ENCODE data around the gene FRRS1.

Gene FRRS1

DNA sequence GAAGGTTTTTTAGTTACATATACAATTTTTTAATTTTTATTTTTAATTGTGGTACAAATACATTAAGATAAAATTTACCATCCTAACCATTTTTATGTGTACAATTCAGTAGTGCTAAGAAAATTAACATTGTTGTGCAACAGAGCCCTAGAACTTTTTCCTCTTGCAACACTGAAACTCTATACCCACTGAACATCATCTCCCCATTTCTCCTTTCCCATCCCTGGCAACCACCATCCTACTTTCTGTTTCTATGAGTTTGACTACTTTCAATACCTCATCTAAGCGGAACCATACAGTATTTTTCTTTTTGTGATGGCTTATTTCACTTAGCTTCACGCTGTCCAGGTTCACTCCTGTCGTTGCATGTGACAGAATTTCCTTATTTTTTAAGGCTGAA lies 66.4 kb downstream of the FRRS1 start:
- H3K36me3 ChIP-seq (replicated peaks; ENCODE audit: low read depth, low read length) = no peaks in the 10 kb centered on the region
- H3K27ac ChIP-seq (ENCODE audit: low read length) = no peak overlapping the region
- H2AFZ ChIP-seq (ENCODE audit: low read depth, low read length) = no peak overlapping the region
- TF ChIP-seq EZH2phosphoT487 (IDR thresholded peaks at IDR 0.05; ENCODE audit: low read depth) = no peak
- TF ChIP-seq, protein P1, sequence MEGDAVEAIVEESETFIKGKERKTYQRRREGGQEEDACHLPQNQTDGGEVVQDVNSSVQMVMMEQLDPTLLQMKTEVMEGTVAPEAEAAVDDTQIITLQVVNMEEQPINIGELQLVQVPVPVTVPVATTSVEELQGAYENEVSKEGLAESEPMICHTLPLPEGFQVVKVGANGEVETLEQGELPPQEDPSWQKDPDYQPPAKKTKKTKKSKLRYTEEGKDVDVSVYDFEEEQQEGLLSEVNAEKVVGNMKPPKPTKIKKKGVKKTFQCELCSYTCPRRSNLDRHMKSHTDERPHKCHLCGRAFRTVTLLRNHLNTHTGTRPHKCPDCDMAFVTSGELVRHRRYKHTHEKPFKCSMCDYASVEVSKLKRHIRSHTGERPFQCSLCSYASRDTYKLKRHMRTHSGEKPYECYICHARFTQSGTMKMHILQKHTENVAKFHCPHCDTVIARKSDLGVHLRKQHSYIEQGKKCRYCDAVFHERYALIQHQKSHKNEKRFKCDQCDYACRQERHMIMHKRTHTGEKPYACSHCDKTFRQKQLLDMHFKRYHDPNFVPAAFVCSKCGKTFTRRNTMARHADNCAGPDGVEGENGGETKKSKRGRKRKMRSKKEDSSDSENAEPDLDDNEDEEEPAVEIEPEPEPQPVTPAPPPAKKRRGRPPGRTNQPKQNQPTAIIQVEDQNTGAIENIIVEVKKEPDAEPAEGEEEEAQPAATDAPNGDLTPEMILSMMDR (IDR thresholded peaks at IDR 0.05; ENCODE audit: low read depth, low read length) = no peak
- H3K4me2 ChIP-seq (ENCODE audit: low read length) = no peak overlapping the region
- H3K79me2 ChIP-seq (ENCODE audit: low read length) = no peaks in the 10 kb centered on the region
- H3K9ac ChIP-seq (ENCODE audit: low read length) = no peak overlapping the region
- H3K4me1 ChIP-seq (ENCODE audit: low read length) = no peaks in the 10 kb centered on the region
- H3K9me3 ChIP-seq (ENCODE audit: insufficient read depth, low read length) = no peaks in the 10 kb centered on the region
- H3K27me3 ChIP-seq (ENCODE audit: low read depth, low read length) = peaks cover 10% of the 10 kb centered on the region; the same call in 1 of the 2 replicates
- no peak overlapping the region for H3K4me3 ChIP-seq (ENCODE audit: low read length)
- H4K20me1 ChIP-seq (ENCODE audit: insufficient read depth, low read length) = no peaks in the 10 kb centered on the region

- no peaks in the 10 kb centered on the region for H3K4me1 ChIP-seq (ENCODE audit: low read length)
- no peak overlapping the region for H3K9ac ChIP-seq (ENCODE audit: low read length)
- TF ChIP-seq EZH2phosphoT487 (IDR thresholded peaks at IDR 0.05; ENCODE audit: low read depth) = no peak
- TF ChIP-seq, protein P1 (IDR thresholded peaks at IDR 0.05; ENCODE audit: low read depth, low read length) = no peak
- no peaks in the 10 kb centered on the region for H3K79me2 ChIP-seq (ENCODE audit: low read length)
- H3K9me3 ChIP-seq (ENCODE audit: insufficient read depth, low read length) = no peaks in the 10 kb centered on the region
- H4K20me1 ChIP-seq (ENCODE audit: insufficient read depth, low read length) = no peaks in the 10 kb centered on the region
- no peak overlapping the region for H3K4me3 ChIP-seq (ENCODE audit: low read length)
- H3K27me3 ChIP-seq (ENCODE audit: low read depth, low read length) = peaks cover 10% of the 10 kb centered on the region; the same call in 1 of the 2 replicates
- no peak overlapping the region for H3K4me2 ChIP-seq (ENCODE audit: low read length)
- no peak overlapping the region for H2AFZ ChIP-seq (ENCODE audit: low read depth, low read length)
- H3K27ac ChIP-seq (ENCODE audit: low read length) = no peak overlapping the region
- no peaks in the 10 kb centered on the region for H3K36me3 ChIP-seq (replicated peaks; ENCODE audit: low read depth, low read length)
These were observed 68.9 kb downstream of the FRRS1 start for GRCh38 chr1:99697580-99697979.

GRCh38 chr1:99696616-99697015 lies 69.8 kb downstream of the FRRS1 start:
- no peaks in the 10 kb centered on the region for H3K9me3 ChIP-seq (ENCODE audit: insufficient read depth, low read length)

DNA sequence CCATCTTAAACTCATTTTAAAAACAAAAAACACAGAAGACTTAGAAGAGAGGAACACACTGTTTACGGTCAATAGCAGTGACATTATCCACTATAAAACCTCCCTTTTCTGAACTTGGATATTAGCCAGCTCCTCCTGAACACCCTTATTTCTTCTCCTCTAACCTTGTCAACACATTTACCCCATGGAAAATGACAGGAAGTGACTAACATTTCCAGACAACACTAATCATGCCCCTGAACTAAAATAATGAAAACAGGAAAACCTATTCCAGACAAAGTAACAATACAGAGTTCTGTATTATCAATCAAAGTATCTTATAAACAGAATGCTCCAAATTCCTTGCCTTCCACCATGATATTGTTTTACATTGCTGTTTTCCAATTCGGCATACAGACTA lies 75.3 kb downstream of the FRRS1 start:
- Histone ChIP-seq H3K4me3 (ENCODE audit: low read length) (no peak overlapping the region), H4K20me1 (ENCODE audit: insufficient read depth, low read length) (no peaks in the 10 kb centered on the region), H3K9me3 (ENCODE audit: insufficient read depth, low read length) (no peaks in the 10 kb centered on the region), H3K9ac (ENCODE audit: low read length) (no peak overlapping the region), H3K36me3 (replicated peaks; ENCODE audit: low read depth, low read length) (no peaks in the 10 kb centered on the region), H3K27ac (ENCODE audit: low read length) (no peak overlapping the region), H3K27me3 (ENCODE audit: low read depth, low read length) (peaks cover 6% of the 10 kb centered on the region; the same call in 1 of the 2 replicates), H3K79me2 (ENCODE audit: low read length) (no peaks in the 10 kb centered on the region), H2AFZ (ENCODE audit: low read depth, low read length) (no peak overlapping the region), H3K4me2 (ENCODE audit: low read length) (no peak overlapping the region), H3K4me1 (ENCODE audit: low read length) (no peaks in the 10 kb centered on the region)
- no peak for TF ChIP-seq EZH2phosphoT487 (IDR thresholded peaks at IDR 0.05; ENCODE audit: low read depth)
- TF ChIP-seq, protein P1 (IDR thresholded peaks at IDR 0.05; ENCODE audit: low read depth, low read length) = no peak

More at GRCh38 chr1:99696616-99697015, 69.8 kb downstream of the FRRS1 start:
- Histone ChIP-seq H3K4me2 (ENCODE audit: low read length) (no peak overlapping the region), H3K9ac (ENCODE audit: low read length) (no peak overlapping the region), H3K79me2 (ENCODE audit: low read length) (no peaks in the 10 kb centered on the region), H3K27ac (ENCODE audit: low read length) (no peak overlapping the region), H3K4me1 (ENCODE audit: low read length) (no peaks in the 10 kb centered on the region), H3K4me3 (ENCODE audit: low read length) (no peak overlapping the region), H3K27me3 (ENCODE audit: low read depth, low read length) (peaks cover 10% of the 10 kb centered on the region; the same call in 1 of the 2 replicates), H3K36me3 (replicated peaks; ENCODE audit: low read depth, low read length) (no peaks in the 10 kb centered on the region), H4K20me1 (ENCODE audit: insufficient read depth, low read length) (no peaks in the 10 kb centered on the region), H2AFZ (ENCODE audit: low read depth, low read length) (no peak overlapping the region)
- TF ChIP-seq, protein P1 (IDR thresholded peaks at IDR 0.05; ENCODE audit: low read depth, low read length) = no peak
- no peak for TF ChIP-seq EZH2phosphoT487 (IDR thresholded peaks at IDR 0.05; ENCODE audit: low read depth)

Measured in OCI-LY3 (cell line).